Bronchial epithelial cell (primary cell): ENCODE results near the gene CHD3. TPM values are rescaled to one million over a fixed set of nuclear protein-coding genes. Genes with fewer than 3 reads are reported as not detected.

ENCODE experiments used
- DNase-seq: peaks from one replicate; pipeline ENCODE4 v3.0.0-alpha.2; 2010; ENCODE audit warnings: low read depth
- FAIRE-seq: peaks from 2 replicates; lab custom pipeline; 2011; peaks lifted over from hg19 to GRCh38; lab: Jason Lieb, UNC
- H3K27me3 ChIP-seq: 2 replicates; pipeline ENCODE4 v1.5.1; 2011; ENCODE audit warnings: low read length; ENCODE audit not compliant: control insufficient read depth, insufficient read depth
- H3K36me3 ChIP-seq: 2 replicates; pipeline ENCODE4 v1.5.1; 2011; ENCODE audit warnings: low read length; ENCODE audit not compliant: control insufficient read depth, insufficient read depth
- H3K4me3 ChIP-seq: 2 replicates; pipeline ENCODE4 v1.5.1; 2011; ENCODE audit warnings: mild to moderate bottlenecking, low read depth, low read length, control low read depth
- CTCF ChIP-seq: IDR thresholded peaks from 2 replicates; pipeline ENCODE4 v1.5.1; 2011; ENCODE audit warnings: mild to moderate bottlenecking, moderate library complexity, low read length, control low read depth, inconsistent platforms; ENCODE audit not compliant: insufficient read depth, severe bottlenecking
- total RNA-seq: library from RNA; depleted of rRNA; stranded (reverse); fragments of >200 nt; gene quantifications from 2 replicates; pipeline ENCODE4 v1.2.1, GENCODE V29; 2014

Gene CHD3
- total RNA-seq, 1 donor from 2014 or later, result 41.3 TPM

- DNase-seq, result no peak
- TF ChIP-seq CTCF, result no peak
- H3K4me3 ChIP-seq, result no peak overlapping the region
- H3K27me3 ChIP-seq, result no peaks in the 10 kb centered on the region
- no peak for FAIRE-seq
- H3K36me3 ChIP-seq, result peaks cover 50% of the 10 kb centered on the region
These were observed 36.3 kb upstream of the CHD3 start for GRCh38 chr17:7852262-7852670.

- DNase-seq (no peak), FAIRE-seq (no peak)
- no peak for TF ChIP-seq CTCF
- Histone ChIP-seq H3K36me3 (peaks cover 45% of the 10 kb centered on the region), H3K4me3 (no peak overlapping the region), H3K27me3 (no peaks in the 10 kb centered on the region)
These were observed 35.5 kb upstream of the CHD3 start for GRCh38 chr17:7852919-7853690.

- no peak overlapping the region for H3K4me3 ChIP-seq
- DNase-seq (no peak), FAIRE-seq (no peak)
- H3K27me3 ChIP-seq, result no peaks in the 10 kb centered on the region
- H3K36me3 ChIP-seq, result peaks cover 44% of the 10 kb centered on the region
- TF ChIP-seq CTCF, result no peak
These were observed 34.9 kb upstream of the CHD3 start for GRCh38 chr17:7853691-7854038.

- H3K27me3 ChIP-seq, result no peaks in the 10 kb centered on the region
- peaks cover 40% of the 10 kb centered on the region for H3K36me3 ChIP-seq
- no peak overlapping the region for H3K4me3 ChIP-seq
- DNase-seq, result no peak
- no peak for FAIRE-seq
- TF ChIP-seq CTCF, result no peak
These were observed 34.4 kb upstream of the CHD3 start for GRCh38 chr17:7854078-7854777.

- Histone ChIP-seq H3K4me3 (no peak within 1 kb of the TSS), H3K36me3 (peaks cover 34% of the 10 kb centered on the region), H3K27me3 (no peaks in the 10 kb centered on the region)
- TF ChIP-seq CTCF, result no peak
- FAIRE-seq, result no peak
- DNase-seq, result no peak
These were observed 33.5 kb upstream of the CHD3 start, which contains the start of gene TMEM88 for GRCh38 chr17:7854851-7855659. Gene TMEM88 (plus strand): TSS chr17:7855066. CDS start chr17:7855075, 9 bp downstream.
